Measurements from ENCODE around the gene NOC2L. TPM values are rescaled to one million over a fixed set of nuclear protein-coding genes. Genes with fewer than 3 reads are reported as not detected.

The NOC2L gene
- total RNA-seq, 2 donors from 2014 or later, result 57.6 to 141 TPM

DNA sequence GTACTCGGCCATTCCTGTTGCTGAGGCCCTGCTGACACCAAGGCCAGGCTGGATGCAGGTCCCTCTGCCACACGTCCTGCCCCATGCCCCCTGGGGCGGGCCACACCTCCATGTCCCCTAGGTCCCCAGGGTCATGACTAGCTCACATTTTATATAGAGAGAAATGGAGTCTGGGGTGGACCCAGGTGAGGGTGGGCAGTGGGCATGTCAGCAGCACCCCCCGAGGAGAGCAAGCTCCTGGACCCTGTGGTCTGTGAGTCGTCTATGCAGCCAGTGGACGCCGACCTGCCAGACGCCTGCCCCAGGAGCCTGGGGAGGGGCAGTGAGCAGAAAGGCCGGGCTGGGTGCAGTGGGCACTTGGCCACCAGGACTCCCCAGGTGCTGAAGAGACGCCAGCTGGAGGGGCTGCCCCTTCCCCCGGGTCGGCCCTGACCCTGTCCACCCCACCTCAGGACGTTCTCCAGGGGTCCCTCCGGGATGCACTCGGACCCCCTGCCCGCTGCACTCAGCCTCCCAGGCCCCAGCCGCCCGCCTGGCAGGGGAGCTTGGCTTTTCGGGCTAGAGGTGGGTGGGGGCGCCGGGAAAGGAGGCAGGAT lies 19.4 kb downstream of the NOC2L start:
- Mint-ChIP-seq H3K27ac (no peak overlapping the region), H3K4me3 (no peak overlapping the region), H3K27me3 (peaks cover 15% of the 10 kb centered on the region), H3K4me1 (no peaks in the 10 kb centered on the region), H3K9me3 (no peaks in the 10 kb centered on the region), H3K36me3 (ENCODE audit: low read depth) (peaks cover 15% of the 10 kb centered on the region)
- no peak for ATAC-seq (replicated peaks)

DNA sequence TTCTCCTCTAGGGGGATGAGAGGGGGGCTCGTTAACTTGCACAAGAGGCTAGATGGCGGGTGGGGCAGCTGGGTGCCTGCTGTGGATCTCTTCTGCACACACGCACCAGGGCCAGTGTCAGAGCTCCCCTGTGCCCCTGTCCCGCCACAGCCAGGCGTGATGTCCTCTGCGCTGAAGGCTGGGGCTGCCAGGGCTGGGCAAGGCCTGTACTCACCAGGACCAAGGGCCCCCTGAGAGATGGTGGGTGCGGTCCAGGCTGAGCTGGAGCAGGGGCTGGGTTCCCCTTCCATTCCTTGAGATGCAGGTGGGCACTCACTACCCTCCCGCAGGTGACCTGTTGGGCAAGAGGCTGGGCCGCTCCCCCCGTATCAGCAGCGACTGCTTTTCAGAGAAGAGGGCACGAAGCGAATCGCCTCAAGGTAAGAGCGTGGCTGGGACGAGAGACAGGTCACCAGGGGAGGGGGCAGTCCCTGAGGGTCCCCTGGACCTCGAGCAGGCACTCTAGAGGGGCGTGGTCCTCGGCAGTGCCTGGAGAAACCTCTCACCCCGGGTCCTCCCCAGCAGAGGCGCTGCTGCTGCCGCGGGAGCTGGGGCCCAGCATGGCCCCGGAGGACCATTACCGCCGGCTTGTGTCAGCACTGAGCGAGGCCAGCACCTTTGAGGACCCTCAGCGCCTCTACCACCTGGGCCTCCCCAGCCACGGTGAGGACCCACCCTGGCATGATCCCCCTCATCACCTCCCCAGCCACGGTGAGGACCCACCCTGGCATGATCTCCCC lies 20.2 kb downstream of the NOC2L start:
- no peak for ATAC-seq (replicated peaks)
- Mint-ChIP-seq H3K27me3 (peaks cover 15% of the 10 kb centered on the region), H3K9me3 (no peaks in the 10 kb centered on the region), H3K27ac (no peak overlapping the region), H3K4me1 (no peaks in the 10 kb centered on the region), H3K4me3 (no peak overlapping the region), H3K36me3 (ENCODE audit: low read depth) (peaks cover 8% of the 10 kb centered on the region)

DNA sequence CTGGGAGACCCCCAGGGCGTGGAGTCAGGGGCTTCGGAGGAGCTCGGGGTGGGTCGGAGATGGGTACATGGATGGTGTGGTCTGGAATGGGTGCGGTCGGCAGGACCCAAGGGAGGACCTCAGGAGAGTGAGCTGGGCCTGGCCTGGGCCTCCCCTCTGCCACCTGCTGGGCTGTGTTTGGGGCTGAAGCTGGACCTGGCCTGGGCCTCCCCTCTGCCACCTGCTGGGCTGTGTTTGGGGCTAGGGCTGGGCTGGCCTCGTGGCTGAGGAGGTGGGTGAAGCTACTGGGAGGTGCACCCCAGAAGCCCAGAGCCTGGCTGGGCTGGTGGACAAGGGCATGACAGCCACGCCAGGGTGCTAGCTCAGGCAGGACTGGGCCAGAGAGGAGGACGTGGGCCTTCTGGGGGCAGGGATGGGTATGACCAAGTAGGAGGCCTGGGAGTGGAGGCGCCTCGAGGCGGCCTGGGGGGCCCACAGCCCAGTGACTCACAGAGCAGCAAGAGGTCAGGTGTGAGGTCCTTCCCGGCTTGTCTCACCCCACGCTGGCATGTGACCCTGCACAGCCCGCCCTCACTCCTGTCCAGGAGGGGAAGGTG lies 20.9 kb downstream of the NOC2L start:
- peak; percentile 60 for ATAC-seq (replicated peaks)
- H3K9me3 Mint-ChIP-seq, result no peaks in the 10 kb centered on the region
- no peaks in the 10 kb centered on the region for H3K4me1 Mint-ChIP-seq
- H3K27ac Mint-ChIP-seq, result no peak overlapping the region
- H3K36me3 Mint-ChIP-seq (ENCODE audit: low read depth), result peaks cover 3% of the 10 kb centered on the region
- peaks cover 15% of the 10 kb centered on the region for H3K27me3 Mint-ChIP-seq
- H3K4me3 Mint-ChIP-seq, result no peak overlapping the region

DNA sequence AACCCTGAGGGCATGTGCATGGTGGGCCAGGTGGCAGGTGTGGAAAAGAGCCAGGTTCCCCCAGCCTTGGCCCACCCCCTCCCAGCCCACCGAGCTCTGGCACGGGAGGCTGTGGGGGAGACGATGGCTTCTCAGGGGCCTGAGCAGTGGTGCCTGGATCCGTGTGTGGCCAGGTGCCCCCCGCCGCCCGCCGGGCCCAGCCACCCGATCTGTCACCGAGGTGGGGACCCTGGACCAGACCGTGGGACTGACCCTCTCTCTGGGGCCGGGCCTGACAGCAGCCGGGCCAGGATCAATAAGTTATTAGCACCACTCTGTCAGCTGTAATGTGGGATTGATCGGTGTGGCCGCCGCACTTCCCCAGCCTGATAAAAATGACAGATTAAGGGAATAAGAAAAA lies 21.5 kb downstream of the NOC2L start:
- ATAC-seq (replicated peaks), result no peak
- Mint-ChIP-seq H3K27me3 (peaks cover 15% of the 10 kb centered on the region), H3K4me1 (no peaks in the 10 kb centered on the region), H3K4me3 (no peak overlapping the region), H3K36me3 (ENCODE audit: low read depth) (no peaks in the 10 kb centered on the region), H3K27ac (no peak overlapping the region), H3K9me3 (no peaks in the 10 kb centered on the region)

DNA sequence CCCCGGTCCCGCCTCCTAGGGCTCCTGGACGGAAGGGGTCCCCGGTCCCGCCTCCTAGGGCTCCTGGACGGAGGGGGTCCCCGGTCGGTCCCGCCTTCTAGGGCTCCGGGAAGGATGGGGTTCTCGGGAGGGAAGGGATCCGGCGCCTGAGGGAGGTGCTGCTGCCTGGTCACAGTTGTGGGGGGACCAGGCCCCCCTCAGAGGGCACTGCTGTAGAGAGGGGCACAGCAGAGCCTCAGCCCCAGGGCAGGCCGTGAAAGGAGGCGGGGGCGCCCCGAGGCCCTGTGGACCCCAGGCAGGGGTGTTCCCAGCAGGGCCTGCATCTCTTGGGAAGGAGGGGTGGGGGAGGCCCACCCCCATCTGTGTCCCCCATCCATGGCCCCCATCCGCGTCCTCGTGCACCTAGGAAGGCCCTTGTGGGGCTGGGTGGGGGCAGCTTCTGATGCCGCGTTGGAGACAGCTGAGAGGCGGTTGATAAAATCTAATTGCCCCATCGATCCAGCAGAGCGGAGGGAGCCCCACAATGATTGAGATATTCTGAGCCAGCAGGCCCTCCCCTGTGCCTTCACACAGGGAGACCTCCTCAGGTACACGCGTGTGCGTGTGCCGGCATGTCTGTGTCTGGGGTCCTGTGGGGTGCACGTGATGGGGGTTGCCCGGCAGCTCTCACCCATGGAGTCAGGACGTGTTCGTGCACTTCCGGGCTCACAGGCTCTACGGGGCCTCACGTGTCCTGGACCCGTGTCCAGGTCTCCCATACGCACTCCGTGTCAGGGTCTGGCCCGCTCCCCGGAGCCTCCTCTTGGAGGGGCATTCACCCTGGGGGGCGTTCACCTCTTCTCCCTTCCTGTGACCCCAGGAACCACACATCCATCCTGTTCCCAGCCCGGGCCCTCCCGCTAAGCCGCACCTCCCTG lies 22.4 kb downstream of the NOC2L start:
- Mint-ChIP-seq H3K36me3 (ENCODE audit: low read depth) (no peaks in the 10 kb centered on the region), H3K4me1 (no peaks in the 10 kb centered on the region), H3K27ac (no peak overlapping the region), H3K9me3 (no peaks in the 10 kb centered on the region), H3K27me3 (peaks cover 15% of the 10 kb centered on the region), H3K4me3 (no peak overlapping the region)
- ATAC-seq (replicated peaks), result no peak

DNA sequence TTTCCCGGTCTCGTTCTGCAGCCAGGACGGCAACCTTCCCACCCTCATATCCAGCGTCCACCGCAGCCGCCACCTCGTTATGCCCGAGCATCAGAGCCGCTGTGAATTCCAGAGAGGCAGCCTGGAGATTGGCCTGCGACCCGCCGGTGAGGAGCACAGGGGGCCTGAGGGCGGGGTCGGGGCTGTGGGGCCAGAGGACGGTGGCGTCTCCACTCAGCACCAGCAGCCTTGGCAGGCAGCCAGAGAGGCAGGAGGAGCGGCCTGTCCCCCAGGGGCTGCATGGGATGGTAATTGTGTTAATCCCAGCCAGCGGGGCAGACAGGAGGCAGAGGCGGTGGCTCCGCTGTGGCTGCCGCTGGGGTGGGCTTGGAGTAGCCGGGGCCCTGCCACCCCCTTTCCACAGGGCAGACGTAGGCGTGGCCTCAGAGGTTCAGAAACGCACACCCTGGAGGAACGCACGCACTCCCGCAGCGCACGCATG lies 23.3 kb downstream of the NOC2L start:
- H3K9me3 Mint-ChIP-seq, result no peaks in the 10 kb centered on the region
- no peak overlapping the region for H3K27ac Mint-ChIP-seq
- H3K4me1 Mint-ChIP-seq, result no peaks in the 10 kb centered on the region
- peaks cover 14% of the 10 kb centered on the region for H3K27me3 Mint-ChIP-seq
- no peak overlapping the region for H3K4me3 Mint-ChIP-seq
- H3K36me3 Mint-ChIP-seq (ENCODE audit: low read depth), result no peaks in the 10 kb centered on the region
- ATAC-seq (replicated peaks), result no peak

DNA sequence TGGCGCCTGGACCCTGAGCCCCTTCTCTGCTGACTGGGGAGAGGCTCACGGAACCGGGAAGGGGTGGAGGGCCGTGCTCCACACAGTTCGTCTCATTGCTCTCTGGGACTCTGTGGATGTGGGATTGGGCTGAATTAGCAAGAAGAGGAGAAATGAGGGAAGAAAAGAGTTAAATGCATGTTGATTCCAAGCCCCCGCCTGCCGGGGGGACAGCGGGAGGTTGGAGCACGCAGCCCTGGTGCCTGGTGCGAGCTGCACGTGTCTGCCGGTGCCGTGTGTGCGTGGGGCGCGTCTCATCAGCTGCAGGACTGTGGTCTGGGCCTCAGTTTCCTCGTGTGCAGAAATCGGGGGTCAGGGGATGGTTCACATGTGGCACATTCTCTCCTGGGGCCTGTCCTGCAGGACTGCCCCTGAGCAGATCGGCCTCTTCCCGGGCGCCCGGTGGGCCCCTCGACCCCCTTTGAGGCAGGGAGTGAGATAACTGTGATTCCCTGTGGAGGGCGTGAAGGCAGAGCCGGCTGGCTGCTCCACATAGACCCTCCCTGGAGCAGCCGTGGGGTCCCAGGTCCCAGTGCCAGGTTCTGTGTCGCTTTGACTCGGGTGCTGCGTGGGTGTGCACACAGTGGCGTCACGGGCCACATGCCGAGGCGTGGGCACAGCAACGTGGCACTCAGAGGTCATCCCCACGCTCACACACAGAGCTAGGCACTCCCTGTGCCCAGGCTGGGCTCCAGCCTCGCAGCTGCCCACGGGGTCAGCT lies 23.9 kb downstream of the NOC2L start:
- no peak overlapping the region for H3K4me3 Mint-ChIP-seq
- no peaks in the 10 kb centered on the region for H3K4me1 Mint-ChIP-seq
- peaks cover 14% of the 10 kb centered on the region for H3K27me3 Mint-ChIP-seq
- no peaks in the 10 kb centered on the region for H3K9me3 Mint-ChIP-seq
- H3K27ac Mint-ChIP-seq, result no peak overlapping the region
- H3K36me3 Mint-ChIP-seq (ENCODE audit: low read depth), result no peaks in the 10 kb centered on the region
- no peak for ATAC-seq (replicated peaks)

DNA sequence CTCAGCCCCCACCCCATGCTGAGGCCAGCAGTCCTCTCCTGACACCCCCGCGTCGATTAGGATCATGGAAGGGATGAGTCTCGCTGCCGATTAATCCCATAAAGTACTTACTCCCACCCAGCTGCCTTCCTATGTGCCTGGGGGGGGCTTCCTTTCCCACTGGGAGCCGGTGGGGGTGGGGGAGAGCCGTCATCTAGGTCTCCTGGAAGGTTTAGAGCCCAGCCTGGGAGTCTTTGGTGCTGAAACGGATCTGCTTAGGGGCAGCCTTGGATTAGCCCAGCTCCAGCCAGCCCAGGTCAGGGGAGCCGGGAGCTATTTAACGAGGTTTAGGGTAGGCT lies 25.5 kb downstream of the NOC2L start:
- H3K9me3 Mint-ChIP-seq, result no peaks in the 10 kb centered on the region

DNA sequence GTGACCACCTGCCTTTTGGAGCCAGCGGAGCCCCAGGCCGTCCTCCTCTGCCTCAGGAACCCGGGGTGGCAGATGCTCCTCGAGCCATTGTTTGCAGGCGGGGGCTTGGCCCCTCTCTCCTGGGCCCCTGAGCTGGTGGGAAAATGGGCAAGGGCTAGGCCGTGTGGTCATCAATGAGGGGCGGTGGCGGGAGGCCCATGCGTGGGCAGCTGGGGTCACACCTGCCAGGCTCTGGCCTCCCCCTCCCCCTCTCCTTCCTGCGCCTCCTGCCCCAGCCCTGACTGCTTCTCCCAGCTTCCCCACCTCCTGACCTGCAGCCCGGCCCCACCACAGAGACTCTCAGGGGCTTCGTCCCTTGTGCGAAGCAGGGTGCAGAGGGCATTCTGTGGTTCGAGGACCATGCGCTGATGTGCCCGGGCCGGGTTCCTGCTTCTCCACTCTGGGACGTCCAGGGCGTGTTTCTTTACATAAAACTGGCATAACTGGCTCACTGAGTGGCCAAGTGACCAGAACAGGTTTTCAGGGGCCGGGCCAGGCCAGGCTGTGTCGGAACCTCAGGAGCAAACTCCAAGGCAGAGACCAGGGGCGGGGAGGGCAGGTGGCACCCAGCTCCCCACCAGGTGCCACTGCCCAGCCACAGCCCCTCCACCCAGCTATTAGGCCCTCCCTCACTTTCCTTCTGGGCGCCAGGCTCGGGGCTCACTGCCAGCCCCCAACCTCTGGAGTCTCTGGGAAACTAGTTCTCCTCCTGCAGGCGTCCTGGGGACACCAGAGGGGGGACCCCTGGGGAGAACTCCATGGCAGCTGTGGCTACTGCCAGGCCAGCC lies 26.1 kb downstream of the NOC2L start:
- H3K4me1 Mint-ChIP-seq, result no peaks in the 10 kb centered on the region
- H3K36me3 Mint-ChIP-seq (ENCODE audit: low read depth), result no peaks in the 10 kb centered on the region
- no peaks in the 10 kb centered on the region for H3K9me3 Mint-ChIP-seq
- H3K27ac Mint-ChIP-seq, result no peak overlapping the region
- H3K4me3 Mint-ChIP-seq, result no peak overlapping the region
- no peak for ATAC-seq (replicated peaks)
- H3K27me3 Mint-ChIP-seq, result peaks cover 11% of the 10 kb centered on the region

More for the DNA sequence above, 25.5 kb downstream of the NOC2L start:
- H3K4me3 Mint-ChIP-seq, result no peak overlapping the region
- no peak for ATAC-seq (replicated peaks)
- H3K27me3 Mint-ChIP-seq, result peaks cover 11% of the 10 kb centered on the region
- H3K4me1 Mint-ChIP-seq, result no peaks in the 10 kb centered on the region
- H3K27ac Mint-ChIP-seq, result no peak overlapping the region
- no peaks in the 10 kb centered on the region for H3K36me3 Mint-ChIP-seq (ENCODE audit: low read depth)

DNA sequence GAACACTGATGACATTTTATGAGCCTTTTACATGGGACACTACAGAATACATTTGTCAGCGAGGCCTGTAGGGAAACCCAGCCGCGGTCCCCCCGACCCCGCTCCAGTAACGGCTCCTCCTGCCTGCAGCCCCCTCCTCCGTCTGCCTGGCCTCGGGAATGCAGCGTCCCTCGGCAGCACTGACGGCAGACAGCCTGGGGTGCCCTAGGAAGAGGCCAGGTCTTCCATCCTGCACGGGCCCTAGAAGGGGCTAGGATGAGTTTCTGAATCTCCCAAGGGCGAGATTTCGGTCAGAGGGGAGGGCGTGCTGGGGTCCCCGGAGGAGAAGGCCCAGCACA lies 26.9 kb downstream of the NOC2L start:
- Mint-ChIP-seq H3K36me3 (ENCODE audit: low read depth) (no peaks in the 10 kb centered on the region), H3K27me3 (peaks cover 8% of the 10 kb centered on the region), H3K27ac (no peak overlapping the region), H3K4me1 (no peaks in the 10 kb centered on the region), H3K9me3 (no peaks in the 10 kb centered on the region), H3K4me3 (no peak overlapping the region)
- ATAC-seq (replicated peaks), result no peak

DNA sequence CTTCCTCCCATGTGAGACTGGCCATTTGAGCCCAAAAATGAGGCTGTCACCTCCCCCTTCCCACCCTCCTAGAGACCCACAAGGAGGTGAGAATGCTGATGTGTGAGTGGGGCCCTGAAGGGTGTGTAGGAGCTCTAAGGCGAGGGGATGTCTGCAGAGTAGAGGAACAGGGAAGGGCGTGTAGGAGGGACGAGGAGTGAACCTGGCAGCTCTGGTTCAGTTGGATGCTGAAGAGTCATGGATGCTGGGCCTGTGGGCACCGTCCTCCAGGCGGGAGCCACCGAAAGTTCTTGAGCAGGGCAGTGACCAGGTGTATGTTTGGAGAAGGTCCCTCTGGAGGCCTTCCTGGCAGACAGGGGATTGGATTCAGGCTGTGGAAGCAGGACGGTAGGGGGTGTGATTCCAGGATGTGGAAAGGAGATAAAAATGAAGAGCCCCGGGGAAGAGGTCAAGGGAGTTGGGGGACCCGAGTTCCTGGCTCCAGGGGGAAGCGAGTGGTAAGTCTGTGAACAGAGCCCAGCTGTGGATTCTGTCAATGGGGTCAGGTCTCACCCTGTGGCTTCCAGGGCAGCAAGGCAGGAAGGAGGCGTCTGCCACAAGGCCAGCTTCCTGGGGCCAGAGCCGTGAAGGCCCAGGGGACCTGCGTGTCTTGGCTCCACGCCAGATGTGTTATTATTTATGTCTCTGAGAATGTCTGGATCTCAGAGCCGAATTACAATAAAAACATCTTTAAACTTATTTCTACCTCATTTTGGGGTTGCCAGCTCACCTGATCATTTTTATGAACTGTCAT lies 27.5 kb downstream of the NOC2L start:
- Mint-ChIP-seq H3K4me1 (no peaks in the 10 kb centered on the region), H3K4me3 (no peak overlapping the region), H3K27ac (no peak overlapping the region), H3K27me3 (peaks cover 11% of the 10 kb centered on the region), H3K36me3 (ENCODE audit: low read depth) (no peaks in the 10 kb centered on the region), H3K9me3 (no peaks in the 10 kb centered on the region)
- no peak for ATAC-seq (replicated peaks)

DNA sequence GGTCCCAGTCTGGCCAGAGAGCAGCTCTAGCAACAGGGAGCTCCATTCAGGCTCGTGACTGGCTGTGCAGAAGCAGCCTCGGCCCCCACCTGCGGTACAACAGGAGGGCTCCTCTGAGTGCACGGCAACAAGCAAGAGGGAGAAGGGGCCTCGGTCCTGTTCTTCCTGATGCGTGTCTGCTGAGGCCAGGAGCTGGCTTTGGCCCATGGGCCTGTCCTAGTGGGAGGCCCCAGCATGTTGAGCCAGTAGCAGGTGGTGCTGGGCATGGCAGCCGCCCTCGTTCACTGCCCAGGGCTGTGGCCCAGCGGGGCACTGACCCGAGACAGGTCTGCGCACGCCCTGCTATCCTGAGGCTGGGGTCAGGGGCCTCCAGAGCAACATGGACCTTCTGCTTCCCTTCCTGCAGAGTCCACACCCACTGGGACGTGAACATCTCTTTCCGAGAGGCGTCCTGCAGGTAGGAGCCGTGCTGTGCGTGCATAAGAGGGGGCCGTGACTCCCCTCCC lies 28.4 kb downstream of the NOC2L start:
- ATAC-seq (replicated peaks), result no peak
- Mint-ChIP-seq H3K36me3 (ENCODE audit: low read depth) (no peaks in the 10 kb centered on the region), H3K27ac (no peak overlapping the region), H3K27me3 (peaks cover 16% of the 10 kb centered on the region), H3K4me3 (no peak overlapping the region), H3K9me3 (no peaks in the 10 kb centered on the region), H3K4me1 (no peaks in the 10 kb centered on the region)

Measured in activated T-helper 17 cell treated with anti-CD3 and anti-CD28 coated beads, Interleukin-2, amount 50 U/mL, for 72 hours (primary cell).